ENCODE measurements around the gene OR2T33.
"Not testable (repeated sequence)": the region's sequence is repeated elsewhere in the genome, so short reads cannot be mapped to it uniquely, and the experiment has no call there.

The OR2T33 gene, protein sequence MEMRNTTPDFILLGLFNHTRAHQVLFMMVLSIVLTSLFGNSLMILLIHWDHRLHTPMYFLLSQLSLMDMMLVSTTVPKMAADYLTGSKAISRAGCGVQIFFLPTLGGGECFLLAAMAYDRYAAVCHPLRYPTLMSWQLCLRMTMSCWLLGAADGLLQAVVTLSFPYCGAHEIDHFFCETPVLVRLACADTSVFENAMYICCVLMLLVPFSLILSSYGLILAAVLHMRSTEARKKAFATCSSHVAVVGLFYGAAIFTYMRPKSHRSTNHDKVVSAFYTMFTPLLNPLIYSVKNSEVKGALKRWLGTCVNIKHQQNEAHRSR

DNA sequence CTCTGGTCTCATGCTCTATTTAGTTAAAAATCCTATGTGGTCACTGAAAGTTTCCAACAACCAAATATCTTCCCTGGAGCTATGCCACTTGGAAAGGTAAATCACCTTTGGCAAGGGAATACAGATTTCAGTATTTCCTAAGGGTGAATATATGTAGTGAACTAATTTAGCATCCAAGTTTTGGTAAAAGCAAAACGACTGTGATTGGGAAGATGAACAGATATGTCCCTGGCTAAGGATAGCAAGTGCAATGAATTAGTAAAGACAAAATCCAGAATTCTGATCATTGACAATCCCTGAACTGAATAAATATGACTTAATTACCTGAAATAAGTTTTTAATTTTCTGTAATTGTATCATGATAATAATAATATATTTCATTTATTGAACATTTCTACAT is at the start of gene OR2T33:
TSS of gene OR2T33 (minus strand) at position 101 of the 400 bp plus-strand sequence. CDS start 4,162 bp downstream, outside the sequence.
- Mint-ChIP-seq H3K36me3 (no peaks in the 10 kb centered on the region), H3K9me3 (no peaks in the 10 kb centered on the region), H3K4me3 (no peak within 1 kb of the TSS), H3K4me1 (no peaks in the 10 kb centered on the region), H3K27ac (no peak within 1 kb of the TSS), H3K27me3 (peaks cover 2% of the 10 kb centered on the region)
- DNase-seq (ENCODE audit: low spot score in 2 of 2) (no peak), ATAC-seq (ENCODE audit: low read depth) (no peak)

DNA sequence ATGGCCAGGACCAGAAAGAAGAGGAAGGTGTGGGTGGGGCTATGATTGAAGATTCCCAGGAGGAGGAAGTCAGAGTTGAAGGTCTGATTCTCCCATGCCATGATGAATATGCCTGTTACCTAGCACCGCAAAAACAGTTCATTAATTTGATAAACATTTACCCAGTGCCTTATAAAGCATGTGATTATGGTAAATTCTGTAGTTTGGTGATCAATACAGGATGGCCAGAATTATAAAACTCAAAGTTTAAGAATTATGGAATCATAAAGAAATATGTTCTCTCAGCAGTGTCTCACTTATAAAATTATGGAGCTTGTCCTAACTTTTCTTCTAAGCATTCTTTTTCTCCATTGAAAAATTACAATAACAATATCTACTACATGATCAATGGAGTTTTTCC is 46.7 kb upstream of the OR2T33 start, which contains the start of gene OR2M7:
TSS of gene OR2M7 (minus strand) at position 101 of the 400 bp plus-strand sequence. CDS start at position 101, 0 bp downstream.
- H3K4me1 Mint-ChIP-seq: no peaks in the 10 kb centered on the region
- H3K4me3 Mint-ChIP-seq: no peak within 1 kb of the TSS
- no peak for ATAC-seq (ENCODE audit: low read depth)
- H3K9me3 Mint-ChIP-seq: peaks cover 1% of the 10 kb centered on the region
- no peak within 1 kb of the TSS for H3K27ac Mint-ChIP-seq
- no peaks in the 10 kb centered on the region for H3K36me3 Mint-ChIP-seq
- no peak for DNase-seq (ENCODE audit: low spot score in 2 of 2)
- peaks cover 5% of the 10 kb centered on the region for H3K27me3 Mint-ChIP-seq

DNA sequence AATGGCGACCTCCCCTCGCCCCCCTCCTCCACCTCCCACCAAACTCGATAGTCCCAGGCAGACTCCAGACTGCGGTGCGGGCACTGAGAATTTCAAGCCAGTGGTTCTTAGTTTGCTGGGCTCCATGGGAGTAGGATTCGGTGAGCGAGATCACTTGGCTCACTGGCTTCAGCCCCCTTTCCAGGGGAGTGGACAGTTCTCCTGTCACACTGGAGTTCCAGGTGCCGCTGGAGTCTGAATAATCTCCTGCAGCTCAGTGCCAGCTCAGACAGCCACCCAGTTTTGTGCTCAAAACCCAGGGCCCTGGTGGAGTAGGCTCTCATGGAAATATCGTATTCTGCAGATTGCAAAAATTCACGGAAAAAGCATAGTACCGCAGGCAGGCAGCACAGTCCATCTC is 39.0 kb upstream of the OR2T33 start:
- ATAC-seq (ENCODE audit: low read depth): no peak
- no peak for DNase-seq (ENCODE audit: low spot score in 2 of 2)
- peaks cover 17% of the 10 kb centered on the region for H3K9me3 Mint-ChIP-seq
- H3K27me3 Mint-ChIP-seq: peaks cover 10% of the 10 kb centered on the region
- no peaks in the 10 kb centered on the region for H3K4me1 Mint-ChIP-seq
- peaks cover 3% of the 10 kb centered on the region for H3K36me3 Mint-ChIP-seq
- no peak overlapping the region for H3K27ac Mint-ChIP-seq
- no peak overlapping the region for H3K4me3 Mint-ChIP-seq

DNA sequence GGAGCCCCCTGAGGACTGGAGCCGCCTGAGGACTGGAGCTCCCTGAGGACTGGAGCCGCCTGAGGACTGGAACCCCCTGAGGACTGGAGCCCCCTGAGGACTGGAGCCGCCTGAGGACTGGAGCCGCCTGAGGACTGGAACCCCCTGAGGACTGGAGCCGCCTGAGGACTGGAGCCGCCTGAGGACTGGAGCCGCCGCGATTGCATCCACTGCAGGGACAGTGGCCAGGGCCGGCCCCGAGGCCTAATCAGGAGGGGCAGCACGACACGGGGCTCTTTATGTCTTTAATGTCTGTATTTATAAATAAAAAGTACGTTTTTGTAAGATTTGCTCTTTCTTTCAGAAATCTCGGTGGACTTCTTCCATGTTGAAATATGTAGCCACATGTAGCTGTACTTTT is 29.0 kb upstream of the OR2T33 start:
- DNase-seq (ENCODE audit: low spot score in 2 of 2); H3K36me3 Mint-ChIP-seq; ATAC-seq (ENCODE audit: low read depth); H3K4me1 Mint-ChIP-seq; H3K27me3 Mint-ChIP-seq; H3K9me3 Mint-ChIP-seq; H3K27ac Mint-ChIP-seq; H3K4me3 Mint-ChIP-seq: not testable (repeated sequence)

DNA sequence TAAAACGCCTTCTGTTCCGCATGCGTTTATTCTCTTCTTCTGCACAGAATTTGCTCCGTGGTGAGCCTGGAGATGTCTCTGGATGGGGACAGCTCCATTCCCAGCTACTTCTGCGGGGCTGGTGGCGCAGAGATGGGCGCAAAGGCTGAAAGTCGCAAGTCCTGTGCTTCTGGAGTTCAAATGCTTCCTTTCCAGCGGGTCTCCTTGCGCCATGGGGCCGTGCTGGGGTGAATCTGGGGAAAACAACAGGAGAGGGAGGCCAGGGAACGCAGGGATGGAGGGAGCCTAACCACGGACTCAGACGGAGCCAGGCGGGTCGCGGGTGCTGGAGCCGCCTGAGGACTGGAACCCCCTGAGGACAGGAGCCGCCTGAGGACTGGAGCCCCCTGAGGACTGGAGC is 28.3 kb upstream of the OR2T33 start:
- H3K9me3 Mint-ChIP-seq: no peaks in the 10 kb centered on the region

DNA sequence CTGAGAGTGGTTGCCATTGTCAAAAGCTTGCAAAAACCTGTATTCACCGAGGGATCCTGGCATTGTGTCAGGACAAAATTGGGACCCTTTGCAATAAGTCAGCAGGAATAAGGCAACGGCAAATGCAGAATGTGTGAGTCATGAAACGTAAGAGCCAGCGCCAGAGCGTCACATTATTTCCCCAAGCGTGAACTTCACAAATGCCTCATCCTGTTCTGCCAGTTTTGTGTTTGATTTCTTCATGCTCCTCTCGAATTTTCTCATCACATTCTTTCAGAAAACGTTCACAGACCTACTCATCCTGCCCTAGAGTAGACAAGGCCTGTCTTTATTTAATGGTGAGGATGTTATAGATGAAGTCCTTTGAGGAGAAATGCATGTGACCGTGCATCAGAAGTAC is 27.9 kb upstream of the OR2T33 start:
- H3K4me3 Mint-ChIP-seq; H3K27me3 Mint-ChIP-seq; ATAC-seq (ENCODE audit: low read depth); DNase-seq (ENCODE audit: low spot score in 2 of 2); H3K4me1 Mint-ChIP-seq; H3K27ac Mint-ChIP-seq; H3K36me3 Mint-ChIP-seq; H3K9me3 Mint-ChIP-seq: not testable (repeated sequence)

More for the DNA sequence above, 28.3 kb upstream of the OR2T33 start:
- H3K27me3 Mint-ChIP-seq: peaks cover 3% of the 10 kb centered on the region
- H3K27ac Mint-ChIP-seq: no peak overlapping the region
- no peaks in the 10 kb centered on the region for H3K36me3 Mint-ChIP-seq
- no peaks in the 10 kb centered on the region for H3K4me1 Mint-ChIP-seq
- DNase-seq (ENCODE audit: low spot score in 2 of 2) (no peak), ATAC-seq (ENCODE audit: low read depth) (no peak)
- no peak overlapping the region for H3K4me3 Mint-ChIP-seq

DNA sequence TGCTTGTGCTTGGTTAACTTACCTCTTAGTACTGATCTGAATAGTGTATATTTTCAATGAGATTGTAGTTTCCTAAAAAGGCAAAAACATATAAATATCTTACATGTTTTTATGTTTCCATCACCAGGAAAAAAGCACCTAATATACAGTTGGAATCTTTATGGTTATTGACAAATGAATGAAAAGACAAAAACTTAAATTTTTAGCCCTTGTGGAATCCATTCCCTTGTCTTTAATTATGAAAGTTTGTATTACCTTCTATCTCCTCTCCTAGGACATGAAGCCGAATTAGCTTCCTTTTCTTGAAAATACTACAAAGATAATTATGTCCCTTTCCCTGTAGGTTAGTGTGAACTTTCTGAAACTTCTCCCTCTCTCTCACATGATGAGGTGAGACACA is 25.5 kb upstream of the OR2T33 start, which contains the start of gene OR2T12:
TSS of gene OR2T12 (minus strand) at position 101 of the 400 bp plus-strand sequence. CDS start 7,846 bp downstream, outside the sequence.
- Mint-ChIP-seq H3K27ac (no peak within 1 kb of the TSS), H3K4me3 (no peak within 1 kb of the TSS), H3K4me1 (no peaks in the 10 kb centered on the region), H3K36me3 (no peaks in the 10 kb centered on the region), H3K27me3 (peaks cover 5% of the 10 kb centered on the region), H3K9me3 (no peaks in the 10 kb centered on the region)
- DNase-seq (ENCODE audit: low spot score in 2 of 2) (no peak), ATAC-seq (ENCODE audit: low read depth) (no peak)

DNA sequence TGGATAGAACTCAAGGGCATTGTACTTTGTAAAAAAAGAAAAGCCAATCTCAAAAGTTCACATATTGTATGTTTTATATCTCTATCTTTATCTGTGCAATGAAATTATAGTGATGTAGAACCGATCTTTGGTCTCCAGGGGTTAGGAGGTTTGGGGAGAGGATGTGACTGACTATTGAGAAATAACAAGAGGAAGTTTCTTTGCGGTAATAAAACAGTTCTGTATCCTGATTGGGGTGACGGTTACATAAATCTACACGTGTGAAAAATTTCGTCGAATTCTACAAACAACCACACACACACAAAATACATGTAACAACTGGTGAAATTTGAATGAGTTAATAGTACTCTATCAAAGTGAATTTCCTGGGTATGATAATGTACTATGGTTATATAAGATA is 10.6 kb upstream of the OR2T33 start:
- Mint-ChIP-seq H3K4me3 (no peak overlapping the region), H3K27me3 (no peaks in the 10 kb centered on the region), H3K36me3 (no peaks in the 10 kb centered on the region), H3K27ac (no peak overlapping the region), H3K4me1 (peaks cover 4% of the 10 kb centered on the region), H3K9me3 (peaks cover 2% of the 10 kb centered on the region)
- DNase-seq (ENCODE audit: low spot score in 2 of 2) (no peak), ATAC-seq (ENCODE audit: low read depth) (no peak)

DNA sequence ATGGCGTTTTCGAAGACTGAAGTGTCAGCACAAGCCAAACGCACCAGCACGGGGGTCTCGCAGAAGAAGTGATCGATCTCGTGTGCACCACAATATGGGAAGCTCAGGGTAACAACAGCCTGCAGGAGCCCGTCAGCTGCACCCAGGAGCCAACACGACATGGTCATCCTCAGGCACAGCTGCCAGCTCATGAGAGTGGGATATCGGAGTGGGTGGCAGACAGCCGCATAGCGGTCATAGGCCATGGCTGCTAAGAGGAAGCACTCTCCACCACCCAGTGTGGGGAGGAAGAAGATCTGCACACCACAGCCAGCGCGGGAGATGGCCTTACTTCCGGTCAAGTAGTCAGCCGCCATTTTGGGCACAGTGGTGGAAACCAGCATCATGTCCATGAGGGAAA is 4.6 kb downstream of the OR2T33 start:
- H3K36me3 Mint-ChIP-seq; H3K27me3 Mint-ChIP-seq; H3K4me3 Mint-ChIP-seq; H3K27ac Mint-ChIP-seq; H3K9me3 Mint-ChIP-seq; DNase-seq (ENCODE audit: low spot score in 2 of 2); H3K4me1 Mint-ChIP-seq; ATAC-seq (ENCODE audit: low read depth): not testable (repeated sequence)

DNA sequence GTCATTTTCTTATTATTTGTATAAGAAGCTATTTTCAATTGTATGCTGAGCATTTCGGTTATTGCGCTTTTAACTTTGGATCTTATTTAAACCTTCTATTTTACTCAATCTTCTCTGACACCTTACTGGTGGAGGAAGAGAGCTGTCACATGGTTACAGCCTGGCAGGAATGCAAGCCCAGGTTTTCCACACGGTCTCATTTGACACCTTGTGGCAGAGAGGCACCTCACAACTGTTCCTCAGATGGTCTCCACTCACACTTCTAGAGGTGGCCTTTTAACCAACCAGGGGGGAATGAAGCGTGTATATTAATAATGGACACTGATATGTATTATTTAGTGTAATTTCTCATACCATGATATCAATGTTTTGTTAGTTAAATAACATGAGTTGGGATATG is 9.6 kb downstream of the OR2T33 start:
- H3K27ac Mint-ChIP-seq: no peak overlapping the region
- H3K4me1 Mint-ChIP-seq: no peaks in the 10 kb centered on the region

DNA sequence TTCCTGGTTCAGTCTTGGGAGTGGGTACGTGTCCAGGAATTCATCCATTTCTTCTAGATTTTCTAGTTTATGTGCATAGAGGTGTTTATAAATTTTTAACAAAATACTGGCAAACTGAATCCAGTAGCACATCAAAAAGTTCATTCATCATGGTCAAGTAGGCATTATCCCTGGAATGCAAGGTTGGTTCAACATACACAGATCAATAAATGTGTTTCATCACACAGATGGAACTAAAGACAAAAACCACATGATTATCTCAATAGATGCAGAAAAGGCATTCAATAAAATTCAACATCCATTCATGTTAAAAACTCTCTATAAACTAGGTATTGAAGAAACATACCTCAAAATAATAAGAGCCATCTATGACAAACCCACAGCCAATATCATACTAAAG is 18.5 kb downstream of the OR2T33 start:
- not testable (repeated sequence) for H3K4me1 Mint-ChIP-seq; H3K36me3 Mint-ChIP-seq; DNase-seq (ENCODE audit: low spot score in 2 of 2); H3K27me3 Mint-ChIP-seq; H3K4me3 Mint-ChIP-seq; ATAC-seq (ENCODE audit: low read depth); H3K27ac Mint-ChIP-seq
- peaks cover 11% of the 10 kb centered on the region for H3K9me3 Mint-ChIP-seq

More for the DNA sequence above, 9.6 kb downstream of the OR2T33 start:
- Mint-ChIP-seq H3K4me3 (no peak overlapping the region), H3K27me3 (no peaks in the 10 kb centered on the region), H3K9me3 (peaks cover 4% of the 10 kb centered on the region), H3K36me3 (no peaks in the 10 kb centered on the region)
- DNase-seq (ENCODE audit: low spot score in 2 of 2) (no peak), ATAC-seq (ENCODE audit: low read depth) (no peak)

DNA sequence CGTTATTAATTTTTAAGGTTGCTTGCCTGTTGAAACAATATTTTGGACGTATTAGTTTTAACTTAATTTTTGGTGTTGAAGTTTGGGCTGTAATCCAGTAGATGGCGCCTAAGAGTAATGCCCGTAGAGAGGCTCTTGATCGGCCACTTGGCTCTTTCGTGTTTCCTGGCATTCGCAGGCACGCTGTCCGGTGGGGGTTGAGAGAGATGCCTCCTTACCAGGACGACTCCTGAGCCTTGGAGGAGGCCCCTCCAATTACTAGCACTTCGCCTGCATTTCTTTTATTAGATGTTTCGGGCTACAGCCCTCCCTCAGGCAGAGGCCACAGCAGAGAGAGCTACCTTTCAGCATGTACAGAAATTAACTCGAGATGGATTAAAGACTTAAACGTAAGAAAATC is 34.6 kb downstream of the OR2T33 start:
- H3K9me3 Mint-ChIP-seq: peaks cover 2% of the 10 kb centered on the region
- DNase-seq (ENCODE audit: low spot score in 2 of 2): peak; percentile 13 to 16
- peak; percentile 45 for ATAC-seq (ENCODE audit: low read depth)
- H3K4me3 Mint-ChIP-seq: no peak overlapping the region
- no peaks in the 10 kb centered on the region for H3K36me3 Mint-ChIP-seq
- H3K27me3 Mint-ChIP-seq: peaks cover 10% of the 10 kb centered on the region
- no peak overlapping the region for H3K27ac Mint-ChIP-seq
- H3K4me1 Mint-ChIP-seq: no peaks in the 10 kb centered on the region

DNA sequence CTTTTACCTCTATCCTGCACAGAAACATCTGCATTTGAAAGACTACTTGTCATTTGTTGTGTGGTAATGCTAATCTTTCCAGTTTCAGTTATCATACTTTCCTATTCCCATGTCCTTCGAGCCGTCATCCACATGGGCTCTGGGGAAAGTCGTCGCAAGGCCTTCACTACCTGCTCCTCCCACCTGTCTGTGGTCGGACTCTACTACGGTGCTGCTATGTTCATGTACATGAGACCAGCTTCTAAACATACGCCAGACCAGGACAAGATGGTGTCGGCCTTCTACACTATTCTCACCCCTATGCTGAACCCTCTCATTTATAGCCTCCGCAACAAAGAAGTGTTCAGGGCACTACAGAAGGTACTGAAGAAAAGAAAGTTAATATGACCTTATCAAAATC is 38.3 kb downstream of the OR2T33 start:
- peaks cover 2% of the 10 kb centered on the region for H3K9me3 Mint-ChIP-seq
- no peaks in the 10 kb centered on the region for H3K36me3 Mint-ChIP-seq
- H3K4me3 Mint-ChIP-seq: no peak overlapping the region
- no peak for DNase-seq (ENCODE audit: low spot score in 2 of 2)
- H3K27me3 Mint-ChIP-seq: peaks cover 12% of the 10 kb centered on the region
- H3K27ac Mint-ChIP-seq: no peak overlapping the region
- no peaks in the 10 kb centered on the region for H3K4me1 Mint-ChIP-seq
- ATAC-seq (ENCODE audit: low read depth): no peak

DNA sequence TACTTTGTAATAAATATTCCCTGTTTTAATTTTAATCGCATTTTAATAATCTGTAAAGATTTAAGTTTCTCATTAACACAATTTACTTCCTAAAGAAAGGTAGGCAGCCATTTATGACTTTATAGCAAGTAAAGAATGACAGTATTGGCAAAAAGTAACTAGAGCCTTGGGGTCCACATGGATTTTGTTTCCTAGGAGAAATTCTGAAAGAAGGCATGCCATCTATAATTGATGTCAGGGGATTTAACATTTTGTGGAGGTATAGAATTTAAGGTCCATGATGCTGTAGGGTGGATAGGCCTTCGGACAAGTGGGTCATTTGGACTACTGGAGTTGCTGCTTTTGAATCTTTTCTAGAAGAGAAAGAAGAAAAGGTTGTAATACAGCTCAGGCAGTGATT is 46.7 kb downstream of the OR2T33 start, which contains the start of gene OR2M4:
TSS of gene OR2M4 (plus strand) at position 301 of the 400 bp plus-strand sequence. CDS start 7,512 bp downstream, outside the sequence.
- H3K27ac Mint-ChIP-seq: no peak within 1 kb of the TSS
- H3K9me3 Mint-ChIP-seq: peaks cover 6% of the 10 kb centered on the region

More for the DNA sequence above, 46.7 kb downstream of the OR2T33 start, which contains the start of gene OR2M4:
- Mint-ChIP-seq H3K36me3 (no peaks in the 10 kb centered on the region), H3K4me3 (no peak within 1 kb of the TSS), H3K27me3 (peaks cover 8% of the 10 kb centered on the region), H3K4me1 (no peaks in the 10 kb centered on the region)
- ATAC-seq (ENCODE audit: low read depth) (no peak), DNase-seq (ENCODE audit: low spot score in 2 of 2) (no peak)

Measured in memory B cell (primary cell).